Adrenal gland (tissue), 12 donors: Measurements from ENCODE around the gene TOR4A. TPM values are rescaled to one million over a fixed set of nuclear protein-coding genes. Genes with fewer than 3 reads are reported as not detected.
A peak's percentile ranks its signal among the peaks of the same experiment; 100 is the strongest.

Source experiments
- DNase-seq, 7 donors: peaks; one replicate each; pipeline ENCODE4 v3.0.0-alpha.2; 2019 to 2020
- H3K27ac ChIP-seq, 5 donors: fragments of 200-600 bp; sonication (generic) in 4 of 5; 1 replicate in 3 of 5; 2 replicates in 2 of 5; pipeline versions ENCODE4 v1.5.1 to v1.8.0; 2016 to 2020; ENCODE audit warnings: mild to moderate bottlenecking in 1 of 5
- H3K27me3 ChIP-seq: fragments of 200-600 bp; 2 replicates; pipeline ENCODE4 v1.8.0; 2021
- H3K36me3 ChIP-seq, 2 donors: fragments of 200-600 bp; replicated peaks in 1 of 2; 1 replicate in 1 of 2; 2 replicates in 1 of 2; pipeline versions ENCODE4 v1.5.1 to v1.8.0; 2018 to 2022
- H3K4me1 ChIP-seq, 2 donors: fragments of 200-600 bp; replicated peaks in 1 of 2; 1 replicate in 1 of 2; 2 replicates in 1 of 2; pipeline versions ENCODE4 v1.5.1 to v1.8.0; 2018 to 2021
- H3K4me3 ChIP-seq, 4 donors: fragments of 200-600 bp; sonication (generic) in 3 of 4; one replicate each; pipeline ENCODE4 v1.5.1; 2016 to 2018
- H3K9me3 ChIP-seq, 3 donors: fragments of 200-600 bp; sonication (generic) in 1 of 3; replicated peaks in 1 of 3; 1 replicate in 2 of 3; 2 replicates in 1 of 3; pipeline versions ENCODE4 v1.5.1 to v1.8.0; 2016 to 2021
- POLR2A ChIP-seq, 2 donors: fragments of 450-650 bp; IDR thresholded peaks; one replicate each; pipeline ENCODE4 v1.6.1; 2017; ENCODE audit warnings: antibody characterized with exemption in 2 of 2, mild to moderate bottlenecking in 2 of 2, moderate library complexity in 1 of 2
- WGBS, 4 donors: extraction: QIAGEN DNeasy Blood & Tissue Kit in 2 of 4; methylation state at CpG; one replicate each; pipeline versions ENCODE4 v1.1.5 to v1.1.7; 2013 to 2017; 5-methylcytosine and 5-hydroxymethylcytosine counted together
- intact Hi-C, 2 donors: fragments of 100-400 bp; cut with DNase I; formaldehyde crosslinking; loops; one replicate each; pipeline versions ENCODE4 v1.14.1 to v1.15.0; 2022 to 2023
- polyA plus RNA-seq, 3 donors: library from polyadenylated mRNA; stranded (reverse); fragments of 200-250 nt in 2 of 3; fragments of 350-450 nt in 1 of 3; fragmentation: Illumina TruSeq in 1 of 3; extraction: RNeasy Lipid Tissue Mini Kit (QIAGEN cat#74804) in 1 of 3; gene quantifications; one replicate each; pipeline ENCODE4 v1.2.3, GENCODE V29; 2013 to 2014
- total RNA-seq, 9 donors: library from RNA; depleted of rRNA in 4 of 9; stranded (reverse); fragments of >200 nt in 4 of 9; fragments of 120-200 nt in 1 of 9; fragmentation: NEBNext Ultra II Directional in 1 of 9; extraction: Animal tissue kit (Norgen Biotek cat#: 25700) in 1 of 9; gene quantifications; one replicate each; pipeline versions ENCODE4 v1.1.0 to v1.2.4, GENCODE V29; 2013 to 2023
- TF ChIP-seq, protein P1 (sequence below), 6 experiments: fragments of 450-650 bp in 4 of 6; fragments of 200-600 bp in 2 of 6; sonication (generic) in 1 of 6; IDR thresholded peaks; 1 replicate in 5 of 6; 2 replicates in 1 of 6; pipeline versions ENCODE4 v1.5.1 to v1.8.0; 2016 to 2021; ENCODE audit warnings: antibody characterized with exemption in 6 of 6, mild to moderate bottlenecking in 2 of 6, moderate library complexity in 1 of 6
- donor health status: healthy with polysubstance abuse.
- donor health status: Bipolar disorder and iron deficiency.
- donor health status: DM: yes; HTN: yes; CAD: no.
- donor health status: DM: no; HTN: no; CAD: no.
- donor health status: DM: no; HTN: no; CAD: no.
- donor health status: DM: yes; HTN: yes; CAD: no.

Gene TOR4A
- total and polyA plus RNA-seq, 12 donors = 0.49 to 21.5 (median 7.4) TPM

DNA sequence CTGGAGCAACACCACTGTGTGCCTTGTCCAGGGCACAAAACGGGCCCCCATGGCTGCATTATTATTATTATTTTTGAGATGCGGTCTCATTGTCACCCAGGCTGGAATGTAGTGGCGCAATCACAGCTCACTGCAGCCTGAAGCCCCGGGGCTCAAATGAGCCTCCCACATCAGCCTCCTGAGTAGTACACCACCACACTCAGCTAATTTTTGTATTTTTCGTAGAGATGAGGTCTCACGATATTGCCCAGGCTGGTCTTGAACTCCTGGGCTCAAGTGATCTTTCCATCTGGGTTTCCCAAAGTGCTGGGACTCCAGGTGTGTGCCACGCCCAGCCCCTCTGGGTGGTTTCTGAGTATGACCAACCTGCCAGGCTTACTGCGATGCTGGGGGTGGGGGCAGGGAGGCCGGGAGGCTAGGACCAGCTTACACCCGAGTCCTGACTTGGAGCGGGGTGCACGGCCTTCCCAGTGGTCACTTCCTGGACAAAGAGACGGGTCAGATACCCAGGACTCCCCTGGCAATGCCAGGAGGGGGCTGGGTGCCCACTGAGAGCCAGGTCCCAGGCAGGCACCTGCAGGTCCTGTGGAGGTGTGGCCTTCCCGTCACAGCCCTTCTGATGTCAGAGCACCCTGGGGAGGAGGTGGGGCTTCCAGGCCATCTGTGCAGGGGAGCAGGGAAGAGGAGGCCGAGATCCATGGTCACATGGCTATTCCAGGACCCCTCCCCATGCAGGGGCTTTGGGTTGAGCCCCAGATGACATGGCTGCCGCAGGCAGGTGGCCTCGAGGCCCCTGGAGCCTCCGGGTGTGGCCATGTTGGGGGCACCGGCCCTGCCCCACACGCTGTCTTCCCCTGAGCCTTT lies 32.9 kb downstream of the TOR4A start:
- intact Hi-C loops = no loop called here
- TF ChIP-seq, protein P1, sequence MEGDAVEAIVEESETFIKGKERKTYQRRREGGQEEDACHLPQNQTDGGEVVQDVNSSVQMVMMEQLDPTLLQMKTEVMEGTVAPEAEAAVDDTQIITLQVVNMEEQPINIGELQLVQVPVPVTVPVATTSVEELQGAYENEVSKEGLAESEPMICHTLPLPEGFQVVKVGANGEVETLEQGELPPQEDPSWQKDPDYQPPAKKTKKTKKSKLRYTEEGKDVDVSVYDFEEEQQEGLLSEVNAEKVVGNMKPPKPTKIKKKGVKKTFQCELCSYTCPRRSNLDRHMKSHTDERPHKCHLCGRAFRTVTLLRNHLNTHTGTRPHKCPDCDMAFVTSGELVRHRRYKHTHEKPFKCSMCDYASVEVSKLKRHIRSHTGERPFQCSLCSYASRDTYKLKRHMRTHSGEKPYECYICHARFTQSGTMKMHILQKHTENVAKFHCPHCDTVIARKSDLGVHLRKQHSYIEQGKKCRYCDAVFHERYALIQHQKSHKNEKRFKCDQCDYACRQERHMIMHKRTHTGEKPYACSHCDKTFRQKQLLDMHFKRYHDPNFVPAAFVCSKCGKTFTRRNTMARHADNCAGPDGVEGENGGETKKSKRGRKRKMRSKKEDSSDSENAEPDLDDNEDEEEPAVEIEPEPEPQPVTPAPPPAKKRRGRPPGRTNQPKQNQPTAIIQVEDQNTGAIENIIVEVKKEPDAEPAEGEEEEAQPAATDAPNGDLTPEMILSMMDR (IDR thresholded peaks at IDR 0.05) = no peak
- no peak for TF ChIP-seq POLR2A (IDR thresholded peaks at IDR 0.05)
- peaks cover 8% of the 10 kb centered on the region for H3K27me3 ChIP-seq
- peaks cover 6 to 16% of the 10 kb centered on the region in 2 donors for H3K4me1 ChIP-seq
- H3K36me3 ChIP-seq = no peaks in the 10 kb centered on the region
- H3K9me3 ChIP-seq = no peaks in the 10 kb centered on the region
- no peak overlapping the region for H3K27ac ChIP-seq
- DNase-seq = peak in 3 of 7 donors; percentile 7 to 13 (median 13)
- 75 to 92% (median 78%) methylated on average over 10 to 20 of the region's 20 CpGs for WGBS, 4 donors
- H3K4me3 ChIP-seq = no peak overlapping the region

DNA sequence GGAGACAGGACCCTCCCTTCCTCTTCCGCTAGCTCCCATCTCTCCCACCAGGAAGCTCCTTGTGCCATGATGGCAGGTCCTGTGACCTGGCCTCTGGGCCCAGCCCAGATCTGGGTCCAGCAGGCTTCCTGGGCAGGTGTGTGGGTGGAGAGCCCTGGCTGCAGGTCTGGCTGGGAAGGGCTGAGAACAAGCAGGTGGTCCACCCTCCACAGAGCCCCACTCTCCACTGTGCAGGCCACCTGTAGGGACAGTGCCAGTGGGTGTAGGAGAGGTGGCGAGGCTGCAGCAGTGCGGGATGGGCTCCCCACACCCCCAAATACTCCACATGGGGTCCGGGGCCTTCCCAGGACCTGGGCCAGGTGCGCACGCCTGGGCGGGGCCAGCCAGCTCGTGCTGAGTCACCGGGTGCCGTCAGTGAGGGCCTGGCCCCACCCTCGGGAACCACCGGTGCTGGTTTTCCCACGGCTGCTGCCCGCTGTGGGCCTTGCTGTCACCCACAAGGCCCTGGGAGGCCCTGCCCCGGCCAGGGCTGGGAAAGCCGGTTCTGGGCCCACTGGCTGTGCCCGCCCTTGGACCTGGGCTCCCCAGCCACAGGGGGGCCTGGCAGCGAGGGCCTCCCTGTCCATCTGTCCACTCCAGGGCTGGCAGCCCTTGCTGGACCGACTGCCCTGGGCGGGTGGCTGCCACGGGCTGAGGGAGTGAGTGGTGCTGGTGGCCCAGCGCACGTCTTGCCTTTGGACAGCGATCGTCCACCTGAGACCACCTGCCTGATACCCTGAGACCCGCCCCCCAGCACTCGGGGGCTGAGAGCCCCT lies 33.9 kb downstream of the TOR4A start:
- TF ChIP-seq, protein P1 (IDR thresholded peaks at IDR 0.05) = no peak
- TF ChIP-seq POLR2A (IDR thresholded peaks at IDR 0.05) = no peak
- H3K27me3 ChIP-seq = peaks cover 11% of the 10 kb centered on the region

DNA sequence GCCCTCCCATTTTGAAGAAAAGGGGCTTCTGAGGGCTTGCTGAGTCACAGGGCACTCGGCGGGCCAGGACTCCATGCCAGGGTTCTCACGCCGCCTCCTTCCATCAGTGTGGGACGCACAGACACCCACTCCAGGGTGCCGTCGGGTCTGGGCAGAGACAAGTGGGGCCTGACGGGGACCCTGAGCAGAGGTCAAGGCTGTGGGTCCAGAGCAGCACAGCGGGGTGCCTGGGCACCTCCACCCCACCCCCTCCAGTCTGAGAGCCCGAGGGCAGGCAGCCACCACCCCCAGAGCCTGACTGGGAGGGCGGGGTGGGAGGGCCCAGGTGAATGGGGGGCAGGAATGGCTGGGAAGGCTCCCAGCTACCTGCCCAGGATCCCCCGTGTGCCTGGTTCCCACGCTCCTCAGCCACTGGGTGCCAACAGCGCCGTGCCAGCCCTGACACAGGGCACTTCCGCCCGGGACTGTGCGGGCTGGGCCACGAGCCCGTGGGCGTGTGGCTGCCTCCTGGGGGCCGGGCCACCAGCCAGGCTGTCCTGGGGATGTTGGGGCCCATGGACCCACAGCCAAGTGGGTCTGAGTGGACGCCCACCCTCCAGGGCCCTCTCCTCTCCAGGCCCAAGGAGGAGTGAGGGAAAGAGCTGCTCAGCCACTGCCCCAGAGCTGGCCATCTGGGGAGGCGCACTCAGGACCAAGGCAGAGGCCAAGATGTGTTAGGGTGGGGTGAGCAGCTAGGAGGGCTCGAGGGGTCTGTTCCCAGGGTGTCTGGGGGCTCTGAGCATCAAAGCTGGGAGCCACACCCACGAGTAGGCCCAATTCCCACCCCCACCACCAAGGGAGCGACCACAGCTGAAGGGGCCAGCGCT lies 34.7 kb downstream of the TOR4A start:
- H3K27me3 ChIP-seq = peaks cover 12% of the 10 kb centered on the region
- 71 to 88% (median 78%) methylated on average over 3 to 28 of the region's 28 CpGs for WGBS, 4 donors
- DNase-seq = peak in 1 of 7 donors; percentile 10

More for the DNA sequence above, 33.9 kb downstream of the TOR4A start:
- no peaks in the 10 kb centered on the region for H3K9me3 ChIP-seq
- DNase-seq = peak in 3 of 7 donors; percentile 8 to 18 (median 11)
- intact Hi-C loops = no loop called here
- H3K27ac ChIP-seq = no peak overlapping the region
- 73 to 100% (median 80%) methylated on average over 1 to 27 of the region's 27 CpGs for WGBS, 4 donors
- H3K4me1 ChIP-seq = peaks cover 0 to 16% of the 10 kb centered on the region in 2 donors
- no peaks in the 10 kb centered on the region for H3K36me3 ChIP-seq
- no peak overlapping the region for H3K4me3 ChIP-seq

More for the DNA sequence above, 34.7 kb downstream of the TOR4A start:
- TF ChIP-seq, protein P1 (IDR thresholded peaks at IDR 0.05) = no peak
- TF ChIP-seq POLR2A (IDR thresholded peaks at IDR 0.05) = no peak
- H3K4me1 ChIP-seq = peaks cover 0 to 12% of the 10 kb centered on the region in 2 donors
- no peaks in the 10 kb centered on the region for H3K36me3 ChIP-seq
- H3K27ac ChIP-seq = no peak overlapping the region
- intact Hi-C loops = no loop called here
- H3K4me3 ChIP-seq = no peak overlapping the region
- H3K9me3 ChIP-seq = no peaks in the 10 kb centered on the region
